Measurements from ENCODE around the gene GUCA2A.

The GUCA2A gene

GRCh38 chr1:42127767-42128166 is 36.8 kb downstream of the GUCA2A start:
- Histone ChIP-seq H3K4me3 (ENCODE audit: low read depth, low read length) (no peak overlapping the region), H3K36me3 (no peaks in the 10 kb centered on the region), H3K27me3 (no peaks in the 10 kb centered on the region), H3K9me3 (no peaks in the 10 kb centered on the region), H3K4me1 (no peaks in the 10 kb centered on the region)
- no peak for DNase-seq
- TF ChIP-seq, protein P1, sequence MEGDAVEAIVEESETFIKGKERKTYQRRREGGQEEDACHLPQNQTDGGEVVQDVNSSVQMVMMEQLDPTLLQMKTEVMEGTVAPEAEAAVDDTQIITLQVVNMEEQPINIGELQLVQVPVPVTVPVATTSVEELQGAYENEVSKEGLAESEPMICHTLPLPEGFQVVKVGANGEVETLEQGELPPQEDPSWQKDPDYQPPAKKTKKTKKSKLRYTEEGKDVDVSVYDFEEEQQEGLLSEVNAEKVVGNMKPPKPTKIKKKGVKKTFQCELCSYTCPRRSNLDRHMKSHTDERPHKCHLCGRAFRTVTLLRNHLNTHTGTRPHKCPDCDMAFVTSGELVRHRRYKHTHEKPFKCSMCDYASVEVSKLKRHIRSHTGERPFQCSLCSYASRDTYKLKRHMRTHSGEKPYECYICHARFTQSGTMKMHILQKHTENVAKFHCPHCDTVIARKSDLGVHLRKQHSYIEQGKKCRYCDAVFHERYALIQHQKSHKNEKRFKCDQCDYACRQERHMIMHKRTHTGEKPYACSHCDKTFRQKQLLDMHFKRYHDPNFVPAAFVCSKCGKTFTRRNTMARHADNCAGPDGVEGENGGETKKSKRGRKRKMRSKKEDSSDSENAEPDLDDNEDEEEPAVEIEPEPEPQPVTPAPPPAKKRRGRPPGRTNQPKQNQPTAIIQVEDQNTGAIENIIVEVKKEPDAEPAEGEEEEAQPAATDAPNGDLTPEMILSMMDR (IDR thresholded peaks at IDR 0.05; ENCODE audit: low read depth, low read length), result no peak

DNA sequence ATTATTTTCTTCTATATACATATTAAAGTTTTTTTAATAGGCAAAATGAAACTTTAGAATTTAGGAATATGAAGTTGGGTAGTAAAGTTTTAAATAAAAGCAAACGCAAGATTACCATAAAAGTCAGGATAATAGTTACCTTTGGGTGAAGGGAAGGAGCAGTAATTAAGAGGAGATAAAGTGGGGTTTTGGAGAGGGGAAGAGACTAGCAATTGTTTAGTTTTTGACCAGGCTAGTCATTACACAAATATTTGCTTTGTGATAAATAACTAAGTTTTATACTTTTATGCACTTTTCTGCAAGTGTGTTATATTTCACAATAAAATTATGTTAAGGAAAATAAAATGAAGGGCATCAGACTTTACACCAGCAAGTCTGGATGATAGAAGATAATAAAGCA is 39.0 kb downstream of the GUCA2A start:
- Histone ChIP-seq H3K4me1 (no peaks in the 10 kb centered on the region), H3K27me3 (no peaks in the 10 kb centered on the region), H3K36me3 (no peaks in the 10 kb centered on the region), H3K4me3 (ENCODE audit: low read depth, low read length) (no peak overlapping the region), H3K9me3 (no peaks in the 10 kb centered on the region)
- TF ChIP-seq, protein P1 (IDR thresholded peaks at IDR 0.05; ENCODE audit: low read depth, low read length), result no peak
- DNase-seq, result no peak

- no peaks in the 10 kb centered on the region for H3K27me3 ChIP-seq
- TF ChIP-seq, protein P1 (IDR thresholded peaks at IDR 0.05; ENCODE audit: low read depth, low read length), result no peak
- no peak overlapping the region for H3K4me3 ChIP-seq (ENCODE audit: low read depth, low read length)
- DNase-seq, result no peak
- no peaks in the 10 kb centered on the region for H3K36me3 ChIP-seq
- no peaks in the 10 kb centered on the region for H3K9me3 ChIP-seq
- H3K4me1 ChIP-seq, result no peaks in the 10 kb centered on the region
These were observed 42.1 kb downstream of the GUCA2A start for GRCh38 chr1:42122408-42122807.

- H3K4me1 ChIP-seq, result no peaks in the 10 kb centered on the region
- no peaks in the 10 kb centered on the region for H3K36me3 ChIP-seq
- no peaks in the 10 kb centered on the region for H3K9me3 ChIP-seq
- no peak overlapping the region for H3K4me3 ChIP-seq (ENCODE audit: low read depth, low read length)
- TF ChIP-seq, protein P1 (IDR thresholded peaks at IDR 0.05; ENCODE audit: low read depth, low read length), result no peak
- DNase-seq, result no peak
- no peaks in the 10 kb centered on the region for H3K27me3 ChIP-seq
These were observed 46.4 kb downstream of the GUCA2A start for GRCh38 chr1:42118125-42118524.

GRCh38 chr1:42117214-42117613 is 47.3 kb downstream of the GUCA2A start:
- TF ChIP-seq, protein P1 (IDR thresholded peaks at IDR 0.05; ENCODE audit: low read depth, low read length), result no peak
- Histone ChIP-seq H3K27me3 (no peaks in the 10 kb centered on the region), H3K4me3 (ENCODE audit: low read depth, low read length) (no peak overlapping the region), H3K36me3 (no peaks in the 10 kb centered on the region), H3K4me1 (no peaks in the 10 kb centered on the region), H3K9me3 (no peaks in the 10 kb centered on the region)
- no peak for DNase-seq

- TF ChIP-seq, protein P1 (IDR thresholded peaks at IDR 0.05; ENCODE audit: low read depth, low read length), result no peak
- Histone ChIP-seq H3K27me3 (no peaks in the 10 kb centered on the region), H3K9me3 (no peaks in the 10 kb centered on the region), H3K36me3 (no peaks in the 10 kb centered on the region), H3K4me1 (no peaks in the 10 kb centered on the region), H3K4me3 (ENCODE audit: low read depth, low read length) (no peak overlapping the region)
- DNase-seq, result no peak
These were observed 50.3 kb downstream of the GUCA2A start for GRCh38 chr1:42114229-42114628.

Data from BE2C (cell line).